Activated CD4-positive, alpha-beta memory T cell treated with anti-CD3 and anti-CD28 coated beads, Interleukin-2, amount 10 ng/mL, durations not matched to agents 7 days and 5 days (primary cell): ENCODE results near the gene MOSMO. TPM values are rescaled to one million over a fixed set of nuclear protein-coding genes. Genes with fewer than 3 reads are reported as not detected.
"Not testable (repeated sequence)": the region's sequence is repeated elsewhere in the genome, so short reads cannot be mapped to it uniquely, and the experiment has no call there.

Source experiments
- CTCF ChIA-PET: fragments of 350-600 bp; sonication (Branson Sonifier 250); formaldehyde crosslinking; loops from one replicate; lab custom pipeline; 2021; ENCODE audit warnings: antibody characterized with exemption, inconsistent platforms; lab: Charles Lee
- POLR2A ChIA-PET: fragments of 350-600 bp; sonication (Branson Sonifier 250); formaldehyde crosslinking; loops from one replicate; lab custom pipeline; 2021; ENCODE audit warnings: antibody characterized with exemption; lab: Charles Lee
- DNase-seq: peaks from one replicate; pipeline ENCODE4 v3.0.0-alpha.2; 2020
- H3K27ac Mint-ChIP-seq: one replicate; pipeline ENCODE4 v1.8.0; 2021; ENCODE audit warnings: mild to moderate bottlenecking, mixed read lengths
- H3K27me3 Mint-ChIP-seq: one replicate; pipeline ENCODE4 v1.8.0; 2021; ENCODE audit warnings: mixed read lengths
- H3K36me3 Mint-ChIP-seq: one replicate; pipeline ENCODE4 v1.8.0; 2021; ENCODE audit warnings: low read depth, mixed read lengths
- H3K4me1 Mint-ChIP-seq: one replicate; pipeline ENCODE4 v1.8.0; 2021; ENCODE audit warnings: mixed read lengths
- H3K4me3 Mint-ChIP-seq: one replicate; pipeline ENCODE4 v1.8.0; 2021; ENCODE audit warnings: mild to moderate bottlenecking, mixed read lengths
- H3K9me3 Mint-ChIP-seq: one replicate; pipeline ENCODE4 v1.8.0; 2021; ENCODE audit warnings: mixed read lengths
- total RNA-seq, 2 experiments: library from RNA; stranded (reverse); gene quantifications; one replicate each; pipeline ENCODE4 v1.2.3, GENCODE V29; 2021

MOSMO gene
- total RNA-seq, 2 experiments from 2014 or later, result 12.1 to 13.0 TPM

GRCh38 chr16:22109258-22109898 lies 101.5 kb downstream of the MOSMO start:
- H3K36me3 Mint-ChIP-seq, result no peaks in the 10 kb centered on the region

GRCh38 chr16:22111629-22112028 lies 103.7 kb downstream of the MOSMO start:
- H3K27me3 Mint-ChIP-seq, result peaks cover 15% of the 10 kb centered on the region
- H3K4me3 Mint-ChIP-seq, H3K4me1 Mint-ChIP-seq, H3K36me3 Mint-ChIP-seq, H3K27ac Mint-ChIP-seq, POLR2A ChIA-PET, DNase-seq, H3K9me3 Mint-ChIP-seq, CTCF ChIA-PET: not testable (repeated sequence)

More at GRCh38 chr16:22109258-22109898, 101.5 kb downstream of the MOSMO start:
- peaks cover 18% of the 10 kb centered on the region for H3K27me3 Mint-ChIP-seq
- ChIA-PET POLR2A (no interaction called here), CTCF (interaction anchor here (0.6 to 2.1 kb wide), 6 partner anchors 10 to 93 kb away, joined by 3 to 16 read pairs (median 6); no protein-coding TSS in a partner anchor)
- no peaks in the 10 kb centered on the region for H3K9me3 Mint-ChIP-seq
- H3K4me3 Mint-ChIP-seq, result no peak overlapping the region
- H3K4me1 Mint-ChIP-seq, result no peaks in the 10 kb centered on the region
- H3K27ac Mint-ChIP-seq, result no peak overlapping the region
- no peak for DNase-seq

GRCh38 chr16:22116095-22116700 lies 108.3 kb downstream of the MOSMO start:
- H3K9me3 Mint-ChIP-seq, result no peaks in the 10 kb centered on the region
- POLR2A ChIA-PET, result no interaction called here
- no peak overlapping the region for H3K27ac Mint-ChIP-seq
- H3K4me1 Mint-ChIP-seq, result no peaks in the 10 kb centered on the region
- CTCF ChIA-PET, result no interaction called here
- H3K27me3 Mint-ChIP-seq, result no peaks in the 10 kb centered on the region
- no peaks in the 10 kb centered on the region for H3K36me3 Mint-ChIP-seq
- no peak overlapping the region for H3K4me3 Mint-ChIP-seq
- no peak for DNase-seq

GRCh38 chr16:22117609-22118008 lies 109.7 kb downstream of the MOSMO start:
- H3K27me3 Mint-ChIP-seq, result peaks cover 5% of the 10 kb centered on the region
- H3K4me3 Mint-ChIP-seq, result no peak overlapping the region
- no peak for DNase-seq
- no peaks in the 10 kb centered on the region for H3K4me1 Mint-ChIP-seq
- H3K27ac Mint-ChIP-seq, result no peak overlapping the region
- ChIA-PET CTCF (no interaction called here), POLR2A (no interaction called here)
- H3K36me3 Mint-ChIP-seq, result no peaks in the 10 kb centered on the region
- no peaks in the 10 kb centered on the region for H3K9me3 Mint-ChIP-seq

GRCh38 chr16:22120440-22120839 lies 112.5 kb downstream of the MOSMO start:
- no peak overlapping the region for H3K4me3 Mint-ChIP-seq
- H3K4me1 Mint-ChIP-seq, result no peaks in the 10 kb centered on the region
- ChIA-PET POLR2A (no interaction called here), CTCF (interaction anchor here (0.8 kb wide), 1 partner anchor 42 kb away, joined by 3 read pairs; no protein-coding TSS in a partner anchor)
- H3K27ac Mint-ChIP-seq, result no peak overlapping the region
- DNase-seq, result no peak
- H3K9me3 Mint-ChIP-seq, result no peaks in the 10 kb centered on the region
- peaks cover 7% of the 10 kb centered on the region for H3K27me3 Mint-ChIP-seq
- H3K36me3 Mint-ChIP-seq, result no peaks in the 10 kb centered on the region

GRCh38 chr16:22122239-22122638 lies 114.3 kb downstream of the MOSMO start:
- no peaks in the 10 kb centered on the region for H3K36me3 Mint-ChIP-seq
- H3K27ac Mint-ChIP-seq, result no peak overlapping the region
- H3K4me1 Mint-ChIP-seq, result no peaks in the 10 kb centered on the region
- H3K4me3 Mint-ChIP-seq, result no peak overlapping the region
- H3K27me3 Mint-ChIP-seq, result peaks cover 7% of the 10 kb centered on the region
- H3K9me3 Mint-ChIP-seq, result no peaks in the 10 kb centered on the region
- ChIA-PET CTCF (no interaction called here), POLR2A (no interaction called here)
- DNase-seq, result no peak

- no peak overlapping the region for H3K4me3 Mint-ChIP-seq
- H3K9me3 Mint-ChIP-seq, result no peaks in the 10 kb centered on the region
- ChIA-PET POLR2A (no interaction called here), CTCF (no interaction called here)
- H3K36me3 Mint-ChIP-seq, result no peaks in the 10 kb centered on the region
- H3K4me1 Mint-ChIP-seq, result no peaks in the 10 kb centered on the region
- no peak for DNase-seq
- no peak overlapping the region for H3K27ac Mint-ChIP-seq
- peaks cover 13% of the 10 kb centered on the region for H3K27me3 Mint-ChIP-seq
Observed at GRCh38 chr16:22123146-22123545, 115.2 kb downstream of the MOSMO start.

GRCh38 chr16:22123759-22124490 lies 116.0 kb downstream of the MOSMO start:
- DNase-seq, result no peak
- Mint-ChIP-seq H3K4me3 (no peak overlapping the region), H3K27ac (no peak overlapping the region), H3K9me3 (no peaks in the 10 kb centered on the region), H3K4me1 (no peaks in the 10 kb centered on the region), H3K36me3 (no peaks in the 10 kb centered on the region), H3K27me3 (peaks cover 17% of the 10 kb centered on the region)
- CTCF ChIA-PET, result no interaction called here
- POLR2A ChIA-PET, result no interaction called here

- Mint-ChIP-seq H3K4me3 (no peak overlapping the region), H3K27me3 (peaks cover 17% of the 10 kb centered on the region), H3K36me3 (no peaks in the 10 kb centered on the region), H3K27ac (no peak overlapping the region), H3K4me1 (no peaks in the 10 kb centered on the region), H3K9me3 (no peaks in the 10 kb centered on the region)
- ChIA-PET CTCF (no interaction called here), POLR2A (no interaction called here)
- DNase-seq, result no peak
Observed at GRCh38 chr16:22124583-22125284, 116.8 kb downstream of the MOSMO start.

- CTCF ChIA-PET, result no interaction called here
- Mint-ChIP-seq H3K36me3 (no peaks in the 10 kb centered on the region), H3K4me3 (no peak overlapping the region), H3K27ac (no peak overlapping the region), H3K27me3 (peaks cover 17% of the 10 kb centered on the region), H3K9me3 (no peaks in the 10 kb centered on the region), H3K4me1 (no peaks in the 10 kb centered on the region)
- POLR2A ChIA-PET, result no interaction called here
- DNase-seq, result no peak
Observed at GRCh38 chr16:22126037-22126558, 118.2 kb downstream of the MOSMO start.

GRCh38 chr16:22128537-22128936 lies 120.6 kb downstream of the MOSMO start:
- H3K36me3 Mint-ChIP-seq, H3K4me3 Mint-ChIP-seq, H3K9me3 Mint-ChIP-seq, DNase-seq, H3K4me1 Mint-ChIP-seq, CTCF ChIA-PET, H3K27ac Mint-ChIP-seq, H3K27me3 Mint-ChIP-seq, POLR2A ChIA-PET: not testable (repeated sequence)

GRCh38 chr16:22130528-22130927 lies 122.6 kb downstream of the MOSMO start:
- Mint-ChIP-seq H3K27me3 (peaks cover 12% of the 10 kb centered on the region), H3K4me3 (no peak overlapping the region), H3K9me3 (no peaks in the 10 kb centered on the region), H3K36me3 (no peaks in the 10 kb centered on the region), H3K27ac (no peak overlapping the region), H3K4me1 (no peaks in the 10 kb centered on the region)
- DNase-seq, result no peak
- ChIA-PET POLR2A (no interaction called here), CTCF (no interaction called here)

GRCh38 chr16:22132801-22133200 lies 124.9 kb downstream of the MOSMO start:
- Mint-ChIP-seq H3K9me3 (no peaks in the 10 kb centered on the region), H3K4me1 (no peaks in the 10 kb centered on the region), H3K4me3 (no peak overlapping the region), H3K27ac (no peak overlapping the region), H3K27me3 (peaks cover 17% of the 10 kb centered on the region), H3K36me3 (no peaks in the 10 kb centered on the region)
- ChIA-PET POLR2A (no interaction called here), CTCF (interaction anchor here (0.7 to 1.5 kb wide), 3 partner anchors 9 to 57 kb away, joined by 3 to 5 read pairs (median 3); no protein-coding TSS in a partner anchor)
- DNase-seq, result no peak
